H1 (cell line): Measurements from ENCODE around the gene C13orf42. TPM values are rescaled to one million over a fixed set of nuclear protein-coding genes. Genes with fewer than 3 reads are reported as not detected.

Experiments used
- CTCF ChIA-PET: fragments of 300-600 bp; sonication (Branson Sonifier 250); formaldehyde crosslinking; loops from one replicate; lab custom pipeline; 2021; ENCODE audit not compliant: partially characterized antibody; lab: Charles Lee
- POLR2A ChIA-PET: fragments of 300-600 bp; sonication (Branson Sonifier 250); formaldehyde crosslinking; loops from one replicate; lab custom pipeline; 2021; ENCODE audit warnings: inconsistent platforms; ENCODE audit not compliant: partially characterized antibody; lab: Charles Lee
- DNase-seq, 2 experiments: peaks; one replicate each; pipeline versions ENCODE4 v3.0.0 to v3.0.0-alpha.2; 2010 to 2022; ENCODE audit warnings: low spot score in 2 of 2, low read depth in 1 of 2, mixed read lengths in 1 of 2
- FAIRE-seq: peaks from 2 replicates; lab custom pipeline; 2011; peaks lifted over from hg19 to GRCh38; lab: Jason Lieb, UNC
- H2AFZ ChIP-seq: 2 replicates; pipeline ENCODE4 v1.8.1; 2012; ENCODE audit warnings: low read length, inconsistent platforms
- H2AK5ac ChIP-seq: 2 replicates; pipeline ENCODE4 v1.6.1; 2013; ENCODE audit warnings: low read depth, low read length
- H2BK120ac ChIP-seq: replicated peaks from 2 replicates; pipeline ENCODE3; 2013; ENCODE audit warnings: low read depth, low read length, inconsistent platforms
- H2BK12ac ChIP-seq: 2 replicates; pipeline ENCODE4 v1.6.1; 2013; ENCODE audit warnings: low read depth, low read length
- H2BK15ac ChIP-seq: 2 replicates; pipeline ENCODE4 v1.6.1; 2013; ENCODE audit warnings: low read length
- H2BK20ac ChIP-seq: 2 replicates; pipeline ENCODE4 v1.6.1; 2013; ENCODE audit warnings: low read length
- H2BK5ac ChIP-seq: 2 replicates; pipeline ENCODE4 v1.6.1; 2013; ENCODE audit warnings: low read depth, low read length
- H3K14ac ChIP-seq: 2 replicates; pipeline ENCODE4 v1.6.1; 2013; ENCODE audit warnings: inconsistent platforms; ENCODE audit not compliant: insufficient read length
- H3K18ac ChIP-seq: 2 replicates; pipeline ENCODE4 v1.6.1; 2013; ENCODE audit warnings: low read length; ENCODE audit errors: extremely low read depth
- H3K23ac ChIP-seq: 2 replicates; pipeline ENCODE4 v1.6.1; 2013; ENCODE audit warnings: inconsistent platforms; ENCODE audit not compliant: insufficient read length
- H3K23me2 ChIP-seq: 2 replicates; pipeline ENCODE4 v1.6.1; 2013; ENCODE audit warnings: low read depth, low read length
- H3K27ac ChIP-seq: 2 replicates; pipeline ENCODE4 v1.6.1; 2011; ENCODE audit warnings: low read depth, low read length, inconsistent platforms
- H3K27me3 ChIP-seq, 4 experiments: replicated peaks in 1 of 4; 1 replicate in 1 of 4; 2 replicates in 3 of 4; pipeline versions ENCODE4 v1.6.1 to v1.8.1; 2011 to 2013; ENCODE audit warnings: low read length in 3 of 4, mild to moderate bottlenecking in 3 of 4, inconsistent platforms in 2 of 4, mixed read lengths in 2 of 4, moderate library complexity in 1 of 4; ENCODE audit not compliant: control insufficient read depth in 3 of 4, insufficient read depth in 3 of 4; ENCODE audit errors: extremely low read depth in 1 of 4
- H3K36me3 ChIP-seq, 4 experiments: 2 replicates each; pipeline versions ENCODE4 v1.6.1 to v1.8.1; 2011 to 2013; ENCODE audit warnings: mild to moderate bottlenecking in 4 of 4, low read length in 3 of 4, moderate library complexity in 2 of 4, control low read depth in 1 of 4, inconsistent platforms in 1 of 4; ENCODE audit not compliant: insufficient read depth in 4 of 4, control insufficient read depth in 2 of 4
- H3K4ac ChIP-seq: replicated peaks from 2 replicates; pipeline ENCODE3; 2013; ENCODE audit warnings: low read length, low read depth, mixed read lengths, inconsistent platforms; ENCODE audit not compliant: insufficient read length
- H3K4me1 ChIP-seq, 4 experiments: replicated peaks in 1 of 4; 1 replicate in 1 of 4; 2 replicates in 3 of 4; pipeline versions ENCODE4 v1.6.1 to v1.8.1; 2011 to 2013; ENCODE audit warnings: low read length in 3 of 4, inconsistent platforms in 2 of 4, mixed read lengths in 1 of 4; ENCODE audit not compliant: insufficient read depth in 4 of 4, control insufficient read depth in 3 of 4
- H3K4me2 ChIP-seq, 2 experiments: 2 replicates each; pipeline versions ENCODE4 v1.6.1 to v1.8.1; 2011 to 2013; ENCODE audit warnings: low read depth in 2 of 2, low read length in 2 of 2, control low read depth in 1 of 2, inconsistent platforms in 1 of 2, mild to moderate bottlenecking in 1 of 2; ENCODE audit not compliant: insufficient read depth in 1 of 2
- H3K4me3 ChIP-seq, 4 experiments: fragments of 200-600, 300-600 bp in 1 of 4; sonication (generic), shearing (Covaris generic), sonication (Bioruptor Twin) in 1 of 4; 2 replicates each; pipeline versions ENCODE4 v1.5.1 to v1.8.1; 2011 to 2016; ENCODE audit warnings: low read length in 4 of 4, low read depth in 3 of 4, control low read depth in 2 of 4, inconsistent platforms in 2 of 4, mild to moderate bottlenecking in 2 of 4, mixed read lengths in 1 of 4, moderate library complexity in 1 of 4; ENCODE audit not compliant: insufficient read depth in 2 of 4; ENCODE audit errors: extremely low read depth in 1 of 4
- H3K56ac ChIP-seq: replicated peaks from 2 replicates; pipeline ENCODE3; 2013; ENCODE audit warnings: low read depth, mild to moderate bottlenecking, mixed read lengths, low read length, inconsistent platforms; ENCODE audit not compliant: insufficient read length
- H3K79me1 ChIP-seq: 2 replicates; pipeline ENCODE4 v1.6.1; 2013; ENCODE audit warnings: low read depth, low read length, control low read depth
- H3K79me2 ChIP-seq, 2 experiments: 2 replicates each; pipeline versions ENCODE4 v1.6.1 to v1.8.1; 2012 to 2013; ENCODE audit warnings: low read length in 2 of 2, mild to moderate bottlenecking in 2 of 2, inconsistent platforms in 1 of 2; ENCODE audit not compliant: insufficient read depth in 2 of 2, control insufficient read depth in 1 of 2
- H3K9ac ChIP-seq, 4 experiments: replicated peaks in 1 of 4; 1 replicate in 1 of 4; 2 replicates in 3 of 4; pipeline versions ENCODE4 v1.6.1 to v1.8.1; 2011 to 2013; ENCODE audit warnings: low read depth in 3 of 4, low read length in 3 of 4, control low read depth in 2 of 4, mild to moderate bottlenecking in 2 of 4, moderate library complexity in 2 of 4, inconsistent platforms in 1 of 4; ENCODE audit errors: extremely low read depth in 1 of 4
- H3K9me3 ChIP-seq, 2 experiments: 2 replicates each; pipeline versions ENCODE4 v1.6.1 to v1.8.1; 2012 to 2013; ENCODE audit warnings: mild to moderate bottlenecking in 2 of 2, moderate library complexity in 2 of 2, control low read depth in 1 of 2, inconsistent platforms in 1 of 2, low read depth in 1 of 2, low read length in 1 of 2, mixed read lengths in 1 of 2; ENCODE audit not compliant: insufficient read depth in 2 of 2
- H4K20me1 ChIP-seq, 2 experiments: replicated peaks in 1 of 2; 2 replicates each; pipeline versions ENCODE3 to v1.8.1; 2011 to 2013; ENCODE audit warnings: inconsistent platforms in 2 of 2, low read length in 2 of 2, mild to moderate bottlenecking in 1 of 2; ENCODE audit not compliant: insufficient read depth in 2 of 2, control insufficient read depth in 1 of 2
- H4K5ac ChIP-seq: 2 replicates; pipeline ENCODE4 v1.6.1; 2013; ENCODE audit warnings: low read length, low read depth, mixed read lengths, inconsistent platforms; ENCODE audit not compliant: insufficient read length
- H4K8ac ChIP-seq: 2 replicates; pipeline ENCODE4 v1.8.0; 2013; ENCODE audit warnings: mild to moderate bottlenecking, moderate library complexity, low read length, inconsistent platforms; ENCODE audit not compliant: insufficient read depth; ENCODE audit errors: extremely low read depth
- H4K91ac ChIP-seq: replicated peaks from 2 replicates; pipeline ENCODE3; 2013; ENCODE audit warnings: low read length, mixed read lengths, inconsistent platforms; ENCODE audit not compliant: insufficient read length
- SRF ChIP-seq: IDR thresholded peaks from 2 replicates; pipeline ENCODE4 v1.6.1; 2011; ENCODE audit warnings: mild to moderate bottlenecking, low read depth, low read length, moderate library complexity
- WGBS, 2 experiments: shearing (Covaris generic) in 1 of 2; methylation state at CpG; one replicate each; pipeline versions ENCODE4 v1.1.6 to v1.1.7; 2013 to 2015; ENCODE audit warnings: low lambda C conversion rate in 2 of 2, mixed read lengths in 2 of 2, inconsistent platforms in 1 of 2, low coverage in 1 of 2, missing lambda C conversion rate in 1 of 2; ENCODE audit not compliant: insufficient replicate concordance in 2 of 2, insufficient coverage in 1 of 2, insufficient read length in 1 of 2; ENCODE audit errors: extremely low coverage in 1 of 2, missing lambda C conversion rate in 1 of 2; 5-methylcytosine and 5-hydroxymethylcytosine counted together
- long read RNA-seq, 2 experiments: library from RNA in 1 of 2; library from capped mRNA in 1 of 2; stranded (forward); transcript quantifications; one replicate each; pipeline ENCODE4 v2.0.0, GENCODE V29; 2021; ENCODE audit warnings: inconsistent platforms in 1 of 2
- polyA minus RNA-seq, 3 experiments: library from RNA; depleted of rRNA, polyadenylated mRNA; stranded (reverse); fragments of >200 nt; gene quantifications; 1 replicate in 2 of 3; 2 replicates in 1 of 3; pipeline ENCODE4 v1.2.3, GENCODE V29; 2011
- polyA plus RNA-seq, 7 experiments: library from polyadenylated mRNA; depleted of rRNA in 3 of 7; stranded (reverse) in 5 of 7; unstranded in 2 of 7; fragments of >200 nt in 5 of 7; fragments of 200-250 nt in 2 of 7; gene quantifications; 1 replicate in 5 of 7; 2 replicates in 1 of 7; 4 replicates in 1 of 7; pipeline versions ENCODE4 v1.2.1 to v1.2.3, GENCODE V29; 2011 to 2013; ENCODE audit warnings: missing spikeins in 2 of 7, mixed read lengths in 2 of 7
- total RNA-seq: library from RNA; stranded (reverse); fragmentation: NEBNext Ultra II Directional; extraction: Animal tissue kit (Norgen Biotek cat#: 25700); gene quantifications from 2 replicates; pipeline ENCODE4 v1.2.1, GENCODE V29; 2021
- TF ChIP-seq, protein P1 (sequence below): IDR thresholded peaks from 2 replicates; pipeline ENCODE4 v1.6.1; 2012; ENCODE audit warnings: inconsistent platforms

The C13orf42 gene
- total RNA-seq (9.9 and 11.7 TPM in 2 replicates), polyA plus RNA-seq (2011; rRNA removed) (10.1 and 11.5 TPM in 2 replicates), polyA minus RNA-seq (2011; rRNA and poly(A)+ RNA removed) (16.0 and 16.1 TPM in 2 replicates)
- 9.9 TPM for polyA plus RNA-seq (2011; cell fraction: cytosol; rRNA removed)
- 17.5 TPM for polyA plus RNA-seq (2011; cell fraction: nucleus; rRNA removed)
- 18.1 to 63.8 TPM (median 38.1 TPM) in 4 replicates for polyA plus RNA-seq (2012, experiment 1 of 2)
- 2.1 TPM for polyA plus RNA-seq (2012, experiment 2 of 2)
- 5.8 TPM for polyA plus RNA-seq (2013, experiment 1 of 2)
- polyA plus RNA-seq (2013, experiment 2 of 2) = 5.4 TPM
- 7.6 TPM for polyA minus RNA-seq (2011; cell fraction: cytosol; rRNA and poly(A)+ RNA removed)
- polyA minus RNA-seq (2011; cell fraction: nucleus; rRNA and poly(A)+ RNA removed) = 10.0 TPM
- long read RNA-seq, experiment 1, partial matches to known transcripts = 0 of 7 reads
- long read RNA-seq, experiment 1, other reads (novel, unspliced or antisense) = 6 of 7 reads
- long read RNA-seq, experiment 2, partial matches to known transcripts = 2 of 19 reads
- long read RNA-seq, experiment 2, other reads (novel, unspliced or antisense) = 16 of 19 reads

DNA sequence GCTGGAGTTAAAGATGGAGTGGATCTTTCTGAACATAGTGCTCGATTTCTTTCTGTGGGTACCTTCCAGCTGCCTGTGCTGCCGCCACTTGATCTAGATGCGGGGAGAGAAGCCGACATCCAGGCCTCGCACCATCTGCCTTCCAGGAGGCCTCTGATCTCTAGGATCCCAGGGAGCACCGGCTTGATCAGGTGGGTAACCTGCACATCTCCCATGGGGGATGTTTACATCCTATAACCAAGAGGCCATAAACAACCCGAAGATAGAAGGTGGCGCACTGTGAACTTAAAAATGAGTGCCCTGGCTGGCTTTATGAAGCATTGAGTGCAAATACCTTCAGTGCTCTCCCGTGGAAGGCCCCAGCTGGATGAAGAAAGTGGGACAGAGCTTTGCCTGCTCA is at the start of gene C13orf42:
TSS of gene C13orf42 (minus strand) at position 101 of the 400 bp plus-strand sequence. CDS start at position 36, 65 bp downstream.
- Histone ChIP-seq H4K91ac (no peak within 1 kb of the TSS), H3K36me3 (no peaks in the 10 kb centered on the region), H3K79me1 (no peaks in the 10 kb centered on the region), H3K9me3 (no peaks in the 10 kb centered on the region), H4K5ac (no peak within 1 kb of the TSS), H3K14ac (no peak within 1 kb of the TSS), H2BK15ac (no peak within 1 kb of the TSS), H3K56ac (no peak within 1 kb of the TSS), H3K27ac (no peak within 1 kb of the TSS), H2BK120ac (no peak within 1 kb of the TSS), H2BK20ac (no peak within 1 kb of the TSS), H3K9ac (no peak within 1 kb of the TSS), H3K4me1 (no peaks in the 10 kb centered on the region; a peak in 1 of 7 replicates), H4K20me1 (no peaks in the 10 kb centered on the region), H2AK5ac (no peak within 1 kb of the TSS), H2BK5ac (no peak within 1 kb of the TSS), H3K18ac (no peak within 1 kb of the TSS), H2BK12ac (no peak within 1 kb of the TSS), H3K4me2 (no peak within 1 kb of the TSS), H2AFZ (no peak within 1 kb of the TSS), H3K23ac (no peak within 1 kb of the TSS), H3K27me3 (no peaks in the 10 kb centered on the region), H3K23me2 (no peaks in the 10 kb centered on the region), H3K4me3 (no peak within 1 kb of the TSS), H3K4ac (no peak within 1 kb of the TSS), H3K79me2 (no peaks in the 10 kb centered on the region), H4K8ac (no peak within 1 kb of the TSS)
- 95% methylated on average over 9 of the region's 9 CpGs; no CpG with 5 or more reads in 1 of the 2 experiments for WGBS, 2 experiments
- ChIA-PET POLR2A (interaction anchor here (0.8 to 2.0 kb wide), 4 partner anchors 9 to 68 kb away, joined by 3 to 8 read pairs (median 4); no protein-coding TSS in a partner anchor), CTCF (interaction anchor here (0.5 to 3.4 kb wide), 6 partner anchors 11 to 235 kb away, joined by 3 to 24 read pairs (median 4); no protein-coding TSS in a partner anchor)
- FAIRE-seq (no peak), DNase-seq (peak in 1 of 2 experiments; percentile 35)
- TF ChIP-seq, protein P1, sequence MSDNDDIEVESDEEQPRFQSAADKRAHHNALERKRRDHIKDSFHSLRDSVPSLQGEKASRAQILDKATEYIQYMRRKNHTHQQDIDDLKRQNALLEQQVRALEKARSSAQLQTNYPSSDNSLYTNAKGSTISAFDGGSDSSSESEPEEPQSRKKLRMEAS = no peak
- TF ChIP-seq SRF = no peak
